Aorta (tissue), 5 donors: Measurements from ENCODE around the gene CCDC110. TPM values are rescaled to one million over a fixed set of nuclear protein-coding genes. Genes with fewer than 3 reads are reported as not detected.

Source experiments
- ATAC-seq: fragments of 200-7000 bp; cut with Tn5 transposase; one replicate; pipeline ENCODE4 v1.9.1; 2022; ENCODE audit warnings: moderate library complexity; ENCODE audit not compliant: low FRiP score
- DNase-seq, 2 donors: peaks; one replicate each; pipeline ENCODE4 v3.0.0-alpha.2; 2020
- H3K27ac ChIP-seq, 2 donors: one replicate each; pipeline ENCODE4 v1.5.1; 2013; ENCODE audit warnings: low read length in 2 of 2, mild to moderate bottlenecking in 2 of 2, moderate library complexity in 2 of 2, control low read depth in 1 of 2, inconsistent platforms in 1 of 2, low read depth in 1 of 2
- H3K27me3 ChIP-seq, 2 donors: one replicate each; pipeline ENCODE4 v1.6.1; 2013; ENCODE audit warnings: control low read depth in 1 of 2, low read length in 1 of 2, mild to moderate bottlenecking in 1 of 2, moderate library complexity in 1 of 2; ENCODE audit not compliant: insufficient read depth in 2 of 2, control insufficient read depth in 1 of 2
- H3K36me3 ChIP-seq, 2 donors: one replicate each; pipeline ENCODE4 v1.6.1; 2013; ENCODE audit warnings: control low read depth in 1 of 2, low read length in 1 of 2, mild to moderate bottlenecking in 1 of 2; ENCODE audit not compliant: insufficient read depth in 2 of 2, control insufficient read depth in 1 of 2
- H3K4me1 ChIP-seq, 2 donors: one replicate each; pipeline ENCODE4 v1.6.1; 2013; ENCODE audit warnings: low read length in 2 of 2, control low read depth in 1 of 2, mild to moderate bottlenecking in 1 of 2, moderate library complexity in 1 of 2; ENCODE audit not compliant: insufficient read depth in 2 of 2, control insufficient read depth in 1 of 2
- H3K4me3 ChIP-seq, 2 donors: one replicate each; pipeline ENCODE4 v1.5.1; 2013; ENCODE audit warnings: low read length in 2 of 2, control low read depth in 1 of 2, mild to moderate bottlenecking in 1 of 2
- H3K9me3 ChIP-seq: one replicate; pipeline ENCODE4 v1.6.1; 2013; ENCODE audit warnings: mild to moderate bottlenecking, low read length; ENCODE audit not compliant: control insufficient read depth
- WGBS, 2 donors: extraction: QIAGEN DNeasy Blood & Tissue Kit; methylation state at CpG; one replicate each; pipeline ENCODE4 v1.1.7; 2013; 5-methylcytosine and 5-hydroxymethylcytosine counted together
- intact Hi-C, 2 donors: fragments of 100-400 bp; cut with DNase I; formaldehyde crosslinking; loops; one replicate each; pipeline versions ENCODE4 v1.14.2 to v1.15.0; 2022
- long read RNA-seq, 2 donors: library from polyadenylated mRNA; unstranded; transcript quantifications; one replicate each; pipeline ENCODE4 v2.0.0, GENCODE V29; 2020 to 2021
- polyA plus RNA-seq, 2 donors: library from polyadenylated mRNA; stranded (reverse); fragments of 200-250 nt; gene quantifications; one replicate each; pipeline ENCODE4 v1.2.3, GENCODE V29; 2013
- total RNA-seq, 2 donors: library from RNA; stranded (reverse); fragmentation: NEBNext Ultra II Directional; extraction: Animal tissue kit (Norgen Biotek cat#: 25700); gene quantifications; one replicate each; pipeline ENCODE4 v1.2.1, GENCODE V29; 2021
- donor health status: healthy with polysubstance abuse.
- donor health status: Bipolar disorder and iron deficiency.
- donor health status: DM: no; HTN: no; CAD: no.
- donor health status: DM: no; HTN: no; CAD: no.
- donor health status: DM: yes; HTN: yes; CAD: no.

Gene CCDC110
- total RNA-seq, result 1 to 10 TPM; 3.0 to 3.8 TPM
- polyA plus RNA-seq, result 1 to 10 TPM; 1.5 to 5.3 TPM
- long read RNA-seq, donor 1, partial matches to known transcripts, result 1 of 2 reads
- long read RNA-seq, donor 1, other reads (novel, unspliced or antisense), result 0 of 2 reads
- long read RNA-seq, donor 2, partial matches to known transcripts, result 0 of 2 reads
- long read RNA-seq, donor 2, other reads (novel, unspliced or antisense), result 1 of 2 reads

DNA sequence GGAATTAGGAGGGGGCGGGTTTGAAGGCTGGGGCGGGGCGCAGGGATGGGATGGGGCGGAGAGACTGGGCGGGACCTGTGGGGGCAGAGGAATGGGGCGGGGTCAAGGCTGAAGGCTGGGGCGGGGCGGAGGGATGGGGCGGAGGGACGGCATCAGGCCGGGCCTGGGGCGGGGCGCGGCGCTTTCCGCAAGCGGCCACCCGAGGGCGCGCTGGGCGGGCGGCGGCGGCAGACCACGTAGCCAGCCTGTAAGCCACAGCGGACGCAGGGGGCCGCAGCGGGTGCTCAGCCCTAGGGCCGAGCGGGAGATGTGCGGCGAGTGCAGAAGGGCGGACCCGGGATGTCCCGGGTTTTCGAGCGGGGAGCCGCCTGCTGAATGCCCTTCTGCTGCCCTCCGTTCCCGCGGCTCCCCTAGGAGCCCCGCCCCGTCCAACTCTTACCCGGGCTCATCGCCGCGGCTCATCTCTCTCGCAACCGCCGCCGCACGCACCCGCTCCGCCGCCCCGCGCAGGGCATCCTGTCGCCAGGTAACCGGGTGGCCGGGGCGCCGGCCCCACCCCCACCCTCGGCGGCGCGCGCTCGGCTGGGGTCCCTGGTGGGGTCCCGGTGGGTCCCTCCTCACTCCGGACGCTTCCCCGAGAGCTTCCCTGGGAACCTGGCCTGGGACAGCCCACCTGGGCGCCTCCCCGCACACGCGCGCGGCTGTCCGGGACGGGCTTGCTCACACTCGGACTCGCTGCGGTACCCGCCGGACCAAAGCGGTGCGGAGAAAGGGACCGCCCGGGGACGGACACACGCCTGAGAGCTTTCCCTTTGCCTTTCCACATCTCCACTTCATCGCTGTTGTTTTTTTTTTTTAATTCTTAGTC lies at the start of gene CCDC110:
Gene CCDC110 (minus strand): TSS at position 499 of the 868 bp plus-strand sequence. CDS start 50 bp downstream, at position 449.
- 1% methylated on average over 53 to 93 of the region's 93 CpGs for WGBS, 2 donors
- intact Hi-C loops, result loop anchor here (2.0 to 10.0 kb wide), 5 partner anchors 41 to 563 kb away; no protein-coding TSS in a partner anchor
- peak; percentile 98 for ATAC-seq
- DNase-seq, result peak; percentile 95 to 98
- H3K4me1 ChIP-seq, result no peaks in the 10 kb centered on the region
- H3K27me3 ChIP-seq, result no peaks in the 10 kb centered on the region
- H3K9me3 ChIP-seq, result no peaks in the 10 kb centered on the region
- peak within 1 kb of the TSS; percentile 73 to 97 for H3K4me3 ChIP-seq
- no peaks in the 10 kb centered on the region for H3K36me3 ChIP-seq
- H3K27ac ChIP-seq, result peak within 1 kb of the TSS in 1 of 2 donors; percentile 61

DNA sequence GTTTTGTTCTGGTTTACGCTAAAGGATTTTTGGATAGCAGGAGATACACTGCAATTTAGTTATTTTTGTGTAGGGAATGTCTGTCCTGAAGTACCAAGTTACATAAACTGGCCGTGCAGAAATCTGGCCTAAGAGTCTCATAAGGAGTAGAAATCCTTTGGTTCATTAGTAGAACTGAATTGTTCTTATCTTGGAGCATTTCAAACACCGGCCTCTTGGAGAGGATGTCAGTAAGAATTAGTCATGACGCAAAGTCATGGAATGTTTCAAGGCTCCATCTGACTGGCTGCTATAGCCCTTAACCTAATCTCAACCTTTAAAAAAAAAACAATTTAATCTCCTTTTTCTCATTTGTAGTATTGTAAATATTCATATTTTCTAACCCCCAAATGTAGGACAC lies 48.6 kb upstream of the CCDC110 start:
- no peak for ATAC-seq

DNA sequence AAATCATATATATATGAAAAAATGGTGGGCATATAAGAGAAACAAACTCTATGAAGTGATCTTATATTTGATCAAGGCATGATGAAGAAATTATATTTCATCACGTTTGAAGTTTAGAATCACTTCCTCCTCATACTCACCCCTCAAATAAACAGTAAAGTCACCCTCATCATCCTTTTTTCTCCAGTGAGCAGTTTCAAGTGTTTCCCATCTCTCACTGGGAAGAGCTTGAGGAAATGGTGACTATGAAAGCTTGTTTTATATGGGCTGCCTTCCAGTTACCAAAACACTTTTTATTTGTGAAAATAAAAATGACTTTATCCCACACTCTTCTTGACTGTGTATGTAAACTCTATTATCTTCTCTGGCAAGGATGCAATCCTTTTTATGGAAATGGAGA lies 47.0 kb upstream of the CCDC110 start:
- 20 to 22% methylated on average over 1 of the region's 1 CpG for WGBS, 2 donors
- no peak overlapping the region for H3K4me3 ChIP-seq
- peaks cover 2 to 5% of the 10 kb centered on the region in 2 donors for H3K4me1 ChIP-seq
- H3K9me3 ChIP-seq, result no peaks in the 10 kb centered on the region
- intact Hi-C loops, result loop anchor here in 1 of 2 donors (5.0 kb wide), 1 partner anchor 46 kb away; the partner anchor contains the start of gene CCDC110
- ATAC-seq, result no peak
- H3K36me3 ChIP-seq, result peaks cover 2 to 5% of the 10 kb centered on the region in 2 donors
- no peaks in the 10 kb centered on the region for H3K27me3 ChIP-seq
- DNase-seq, result no peak
- H3K27ac ChIP-seq, result no peak overlapping the region

More for the DNA sequence above, 48.6 kb upstream of the CCDC110 start:
- DNase-seq, result no peak
- Histone ChIP-seq H3K27ac (peak overlapping the region; percentile 33 to 49), H3K4me1 (peaks cover 6 to 7% of the 10 kb centered on the region in 2 donors), H3K36me3 (peaks cover 0 to 2% of the 10 kb centered on the region in 2 donors), H3K27me3 (no peaks in the 10 kb centered on the region), H3K4me3 (no peak overlapping the region), H3K9me3 (no peaks in the 10 kb centered on the region)
- 5 to 7% methylated on average over 4 of the region's 4 CpGs for WGBS, 2 donors
- intact Hi-C loops, result no loop called here

DNA sequence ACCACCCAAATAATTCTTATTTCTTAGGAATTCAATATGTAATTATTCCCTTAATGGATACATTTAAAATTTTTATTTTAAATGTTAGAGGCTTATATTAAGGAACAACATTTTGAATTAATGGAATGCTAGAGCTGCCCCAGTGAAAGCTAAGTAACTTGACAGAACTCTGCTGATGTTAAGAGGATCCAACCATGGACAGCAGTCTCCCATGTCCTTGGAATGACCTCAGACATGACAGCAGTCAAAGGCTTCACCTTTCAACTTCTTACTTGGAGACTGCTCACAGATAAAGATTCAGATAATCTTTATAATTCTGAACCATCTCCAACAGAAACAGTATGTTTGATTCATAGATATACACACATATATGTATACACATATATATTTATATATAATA lies 46.5 kb upstream of the CCDC110 start:
- ATAC-seq (no peak), DNase-seq (no peak)
- intact Hi-C loops, result loop anchor here in 1 of 2 donors (5.0 kb wide), 1 partner anchor 46 kb away; the partner anchor contains the start of gene CCDC110
- no peaks in the 10 kb centered on the region for H3K9me3 ChIP-seq
- H3K4me1 ChIP-seq, result peaks cover 2 to 5% of the 10 kb centered on the region in 2 donors
- no peak overlapping the region for H3K4me3 ChIP-seq
- H3K36me3 ChIP-seq, result peaks cover 2 to 7% of the 10 kb centered on the region in 2 donors
- H3K27me3 ChIP-seq, result no peaks in the 10 kb centered on the region
- H3K27ac ChIP-seq, result no peak overlapping the region

DNA sequence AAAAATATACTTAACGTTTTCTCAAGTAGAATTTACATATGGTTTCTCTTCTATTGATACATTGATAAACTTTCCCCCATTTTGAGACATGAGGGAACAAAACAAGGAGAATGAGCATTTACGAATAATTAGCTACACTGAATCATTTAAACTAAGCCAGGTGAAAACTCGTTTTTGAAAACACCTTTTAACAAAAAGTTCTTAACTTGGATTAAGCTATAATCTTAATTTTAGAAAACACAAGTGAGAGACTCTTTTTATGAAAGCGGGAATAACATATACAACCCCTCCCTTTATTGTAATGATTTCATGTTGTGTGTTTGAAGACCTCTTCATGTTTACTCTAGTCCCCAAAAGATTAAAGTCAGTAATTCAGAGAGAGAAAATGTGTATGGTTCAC lies 43.7 kb upstream of the CCDC110 start:
- Histone ChIP-seq H3K36me3 (peaks cover 2 to 8% of the 10 kb centered on the region in 2 donors), H3K4me1 (peaks cover 2 to 5% of the 10 kb centered on the region in 2 donors), H3K4me3 (no peak overlapping the region), H3K27me3 (no peaks in the 10 kb centered on the region), H3K27ac (no peak overlapping the region), H3K9me3 (no peaks in the 10 kb centered on the region)
- intact Hi-C loops, result loop anchor here in 1 of 2 donors (5.0 kb wide), 1 partner anchor 43 kb away; the partner anchor contains the start of gene CCDC110
- no peak for ATAC-seq
- 76 to 77% methylated on average over 4 of the region's 4 CpGs for WGBS, 2 donors
- DNase-seq, result no peak

DNA sequence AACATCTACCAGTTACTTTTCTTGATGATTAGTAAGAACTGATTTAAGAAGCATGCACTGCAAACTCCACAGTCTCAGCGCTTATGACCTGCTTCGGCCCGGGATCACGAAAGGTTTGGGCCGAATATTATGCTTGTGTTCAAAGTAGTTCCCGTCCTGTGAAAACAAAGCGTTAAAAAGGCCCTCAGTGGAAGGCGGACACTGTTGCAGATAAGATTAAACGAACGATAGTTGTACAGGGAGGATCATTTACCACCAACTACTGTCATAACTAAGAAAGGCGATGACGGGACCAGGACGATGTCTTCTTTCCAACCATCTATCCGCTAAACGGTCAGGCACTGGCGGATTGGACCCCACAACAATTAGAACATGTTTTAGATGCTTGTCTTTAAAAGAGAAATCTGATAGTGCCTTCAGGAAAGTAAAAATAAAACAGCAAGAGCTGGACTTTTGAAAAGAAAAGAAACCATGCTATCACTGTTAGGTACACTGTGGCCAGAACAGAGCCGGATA lies 42.7 kb upstream of the CCDC110 start:
- no peak overlapping the region for H3K27ac ChIP-seq
- no peaks in the 10 kb centered on the region for H3K9me3 ChIP-seq
- DNase-seq (no peak), ATAC-seq (no peak)
- H3K27me3 ChIP-seq, result no peaks in the 10 kb centered on the region
- H3K36me3 ChIP-seq, result peaks cover 2 to 8% of the 10 kb centered on the region in 2 donors
- intact Hi-C loops, result loop anchor here in 1 of 2 donors (5.0 kb wide), 2 partner anchors 42 to 78 kb away; partner anchors contain the start of gene CCDC110
- 77% methylated on average over 17 of the region's 17 CpGs for WGBS, 2 donors
- H3K4me3 ChIP-seq, result no peak overlapping the region
- H3K4me1 ChIP-seq, result peaks cover 2 to 5% of the 10 kb centered on the region in 2 donors

DNA sequence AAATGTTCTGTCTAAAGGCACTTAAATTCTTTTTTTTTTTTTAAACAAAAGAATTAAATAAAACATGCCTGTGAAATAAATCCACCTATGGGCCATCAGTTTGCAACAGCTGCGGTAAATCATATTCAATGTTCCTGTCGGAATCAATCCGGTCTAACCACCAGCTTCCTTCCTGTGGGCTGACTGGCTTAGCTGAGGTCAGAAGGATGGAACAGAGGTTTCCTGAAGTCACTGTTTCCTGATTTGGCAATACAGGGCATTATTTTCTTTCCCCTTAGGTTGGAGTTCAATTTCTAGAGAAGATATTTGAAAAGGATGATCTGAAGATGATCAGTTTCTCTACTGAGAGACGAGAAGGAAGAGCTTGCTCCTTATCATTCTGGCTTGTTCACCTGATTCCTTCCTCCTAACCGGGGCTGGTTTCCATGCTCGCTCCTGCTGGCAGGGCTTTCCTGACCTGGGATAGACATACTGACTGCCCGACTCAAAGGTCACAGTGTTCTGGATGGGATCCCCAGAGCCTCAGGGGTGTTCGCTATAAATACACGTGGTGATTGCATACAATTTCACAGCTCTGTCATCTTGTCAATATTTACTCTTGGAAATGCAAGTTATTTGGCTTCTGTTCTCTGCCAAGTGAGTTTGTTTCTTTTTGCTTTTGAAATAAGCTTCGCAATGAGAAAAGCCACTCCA lies 42.1 kb upstream of the CCDC110 start:
- DNase-seq (no peak), ATAC-seq (peak; percentile 66)
- 43 to 44% methylated on average over 10 of the region's 10 CpGs for WGBS, 2 donors
- H3K27me3 ChIP-seq, result no peaks in the 10 kb centered on the region
- H3K36me3 ChIP-seq, result peaks cover 2 to 8% of the 10 kb centered on the region in 2 donors
- H3K4me1 ChIP-seq, result peaks cover 2 to 5% of the 10 kb centered on the region in 2 donors
- intact Hi-C loops, result loop anchor here in 1 of 2 donors (5.0 kb wide), 2 partner anchors 41 to 79 kb away; partner anchors contain the start of gene CCDC110
- H3K27ac ChIP-seq, result peak overlapping the region in 1 of 2 donors; percentile 32
- H3K4me3 ChIP-seq, result no peak overlapping the region
- no peaks in the 10 kb centered on the region for H3K9me3 ChIP-seq

DNA sequence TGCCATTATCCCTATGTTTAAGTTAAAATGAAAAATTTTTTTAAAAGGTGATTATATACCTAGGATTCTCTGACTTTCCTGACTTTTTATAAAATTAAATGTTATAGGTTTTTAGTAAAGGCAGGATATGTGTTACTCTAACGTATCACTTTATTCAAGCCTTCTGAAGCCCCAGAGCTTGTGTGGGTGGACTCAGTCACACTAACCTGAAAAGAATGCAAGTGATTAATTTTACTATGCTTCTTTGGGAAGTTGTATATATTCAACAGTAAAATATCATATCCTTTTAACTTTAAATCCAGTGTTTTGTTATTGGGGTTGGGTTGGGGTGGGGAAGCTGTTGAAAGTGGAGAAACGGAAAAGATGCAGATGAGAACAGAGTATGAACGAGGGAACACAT lies 41.0 kb upstream of the CCDC110 start:
- DNase-seq (no peak), ATAC-seq (no peak)
- WGBS, 2 donors, result 39 to 47% methylated on average over 3 of the region's 3 CpGs
- H3K36me3 ChIP-seq, result peaks cover 2 to 10% of the 10 kb centered on the region in 2 donors
- intact Hi-C loops, result loop anchor here in 1 of 2 donors (5.0 kb wide), 2 partner anchors 40 to 80 kb away; partner anchors contain the start of gene CCDC110
- H3K4me3 ChIP-seq, result no peak overlapping the region
- no peak overlapping the region for H3K27ac ChIP-seq
- H3K4me1 ChIP-seq, result peaks cover 2 to 5% of the 10 kb centered on the region in 2 donors
- H3K27me3 ChIP-seq, result no peaks in the 10 kb centered on the region
- H3K9me3 ChIP-seq, result no peaks in the 10 kb centered on the region
